ENCODE data around the gene ZBTB47.

The ZBTB47 gene

GRCh38 chr3:42682301-42683070 lies 29.0 kb downstream of the ZBTB47 start:
- no peak overlapping the region for H3K4me3 ChIP-seq (ENCODE audit: low read depth, low read length)
- H3K36me3 ChIP-seq (ENCODE audit: control insufficient read depth, insufficient read depth, low read length): no peaks in the 10 kb centered on the region
- no peaks in the 10 kb centered on the region for H3K4me1 ChIP-seq (ENCODE audit: control insufficient read depth, insufficient read depth, low read length)
- H3K27me3 ChIP-seq (ENCODE audit: control insufficient read depth, insufficient read depth, low read length): no peaks in the 10 kb centered on the region
- no peaks in the 10 kb centered on the region for H3K9me3 ChIP-seq (ENCODE audit: control insufficient read depth, insufficient read depth, low read length)
- no peak overlapping the region for H3K9ac ChIP-seq (ENCODE audit: low read depth, low read length)

DNA sequence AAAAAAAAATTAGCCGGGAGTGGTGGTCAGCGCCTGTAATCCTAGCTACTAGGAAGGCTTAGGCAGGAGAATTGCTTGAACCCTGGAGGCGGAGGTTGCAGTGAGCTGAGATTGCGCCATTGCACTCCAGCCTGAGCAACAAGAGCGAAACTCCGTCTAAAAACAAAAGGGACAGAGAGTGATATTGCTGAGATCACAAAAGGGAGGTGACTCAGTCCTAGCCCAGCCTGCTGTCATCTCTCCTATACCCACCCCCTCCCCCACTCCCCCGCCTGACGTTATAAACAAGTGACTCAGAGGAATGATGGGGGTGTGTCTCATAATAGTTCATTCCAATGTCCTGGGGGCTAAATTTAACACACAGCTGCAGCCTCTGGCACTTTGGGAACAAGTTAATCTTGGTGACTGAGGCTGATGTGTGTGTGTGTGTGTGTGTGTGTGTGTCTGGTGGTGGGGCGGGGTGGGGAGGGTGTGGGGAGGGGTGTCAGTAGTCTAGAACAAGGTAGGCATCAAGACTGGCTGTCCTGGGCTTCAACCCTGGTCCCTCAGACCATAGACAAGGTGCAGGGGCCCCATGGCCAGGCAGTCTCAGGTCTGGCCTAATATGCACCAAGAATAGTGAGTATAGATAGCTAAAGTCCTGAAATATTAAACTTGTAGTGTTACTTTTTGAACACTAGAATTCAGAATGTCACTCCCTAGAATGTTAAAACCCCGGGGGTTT lies 30.5 kb downstream of the ZBTB47 start:
- Histone ChIP-seq H3K4me3 (ENCODE audit: low read depth, low read length) (no peak overlapping the region), H3K27me3 (ENCODE audit: control insufficient read depth, insufficient read depth, low read length) (no peaks in the 10 kb centered on the region), H3K4me1 (ENCODE audit: control insufficient read depth, insufficient read depth, low read length) (no peaks in the 10 kb centered on the region), H3K36me3 (ENCODE audit: control insufficient read depth, insufficient read depth, low read length) (no peaks in the 10 kb centered on the region), H3K9me3 (ENCODE audit: control insufficient read depth, insufficient read depth, low read length) (no peaks in the 10 kb centered on the region), H3K9ac (ENCODE audit: low read depth, low read length) (no peak overlapping the region)

DNA sequence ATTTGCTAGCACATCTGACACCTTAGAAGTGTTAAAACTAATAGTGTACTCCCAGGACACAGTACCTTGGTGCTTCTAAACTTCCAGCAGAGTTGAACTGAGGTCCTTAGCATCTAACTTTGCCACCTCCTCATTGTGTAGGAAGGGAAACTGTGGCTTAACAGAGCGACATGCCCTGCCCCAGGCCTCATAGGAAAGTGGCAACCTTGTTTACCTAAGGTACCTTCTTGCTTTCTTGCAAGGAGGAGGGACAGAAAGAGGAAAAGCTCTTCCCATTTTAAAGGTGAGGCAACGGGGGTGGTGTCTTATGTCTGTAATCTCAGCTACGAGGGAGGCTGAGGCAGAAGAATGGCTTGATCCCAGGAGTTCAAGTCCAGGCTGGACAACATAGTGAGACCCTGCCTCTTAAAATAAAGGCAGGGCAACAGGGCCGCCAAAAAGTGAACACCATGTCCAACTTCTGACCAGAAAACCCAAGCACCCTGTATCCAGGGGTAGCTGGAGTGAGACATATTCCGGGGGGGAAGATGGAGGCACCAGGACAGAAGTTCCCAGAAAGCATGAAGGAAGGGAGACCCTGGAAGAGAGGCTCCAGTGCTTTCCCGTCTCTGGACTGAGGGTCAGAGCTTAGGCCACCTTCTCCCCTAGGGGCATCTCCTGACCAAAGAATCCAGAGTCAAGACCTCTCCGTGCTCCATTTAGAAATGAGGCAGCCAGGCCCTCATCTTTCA lies 31.3 kb downstream of the ZBTB47 start:
- H3K36me3 ChIP-seq (ENCODE audit: control insufficient read depth, insufficient read depth, low read length): no peaks in the 10 kb centered on the region
- H3K4me3 ChIP-seq (ENCODE audit: low read depth, low read length): no peak overlapping the region
- no peaks in the 10 kb centered on the region for H3K27me3 ChIP-seq (ENCODE audit: control insufficient read depth, insufficient read depth, low read length)
- no peaks in the 10 kb centered on the region for H3K9me3 ChIP-seq (ENCODE audit: control insufficient read depth, insufficient read depth, low read length)
- no peak overlapping the region for H3K9ac ChIP-seq (ENCODE audit: low read depth, low read length)
- H3K4me1 ChIP-seq (ENCODE audit: control insufficient read depth, insufficient read depth, low read length): peaks cover under 1% of the 10 kb centered on the region

GRCh38 chr3:42685363-42685881 lies 31.9 kb downstream of the ZBTB47 start, which contains the start of gene KLHL40:
Gene KLHL40 (plus strand): TSS chr3:42685537. CDS start chr3:42685619, 82 bp downstream.
- no peak within 1 kb of the TSS for H3K9ac ChIP-seq (ENCODE audit: low read depth, low read length)

DNA sequence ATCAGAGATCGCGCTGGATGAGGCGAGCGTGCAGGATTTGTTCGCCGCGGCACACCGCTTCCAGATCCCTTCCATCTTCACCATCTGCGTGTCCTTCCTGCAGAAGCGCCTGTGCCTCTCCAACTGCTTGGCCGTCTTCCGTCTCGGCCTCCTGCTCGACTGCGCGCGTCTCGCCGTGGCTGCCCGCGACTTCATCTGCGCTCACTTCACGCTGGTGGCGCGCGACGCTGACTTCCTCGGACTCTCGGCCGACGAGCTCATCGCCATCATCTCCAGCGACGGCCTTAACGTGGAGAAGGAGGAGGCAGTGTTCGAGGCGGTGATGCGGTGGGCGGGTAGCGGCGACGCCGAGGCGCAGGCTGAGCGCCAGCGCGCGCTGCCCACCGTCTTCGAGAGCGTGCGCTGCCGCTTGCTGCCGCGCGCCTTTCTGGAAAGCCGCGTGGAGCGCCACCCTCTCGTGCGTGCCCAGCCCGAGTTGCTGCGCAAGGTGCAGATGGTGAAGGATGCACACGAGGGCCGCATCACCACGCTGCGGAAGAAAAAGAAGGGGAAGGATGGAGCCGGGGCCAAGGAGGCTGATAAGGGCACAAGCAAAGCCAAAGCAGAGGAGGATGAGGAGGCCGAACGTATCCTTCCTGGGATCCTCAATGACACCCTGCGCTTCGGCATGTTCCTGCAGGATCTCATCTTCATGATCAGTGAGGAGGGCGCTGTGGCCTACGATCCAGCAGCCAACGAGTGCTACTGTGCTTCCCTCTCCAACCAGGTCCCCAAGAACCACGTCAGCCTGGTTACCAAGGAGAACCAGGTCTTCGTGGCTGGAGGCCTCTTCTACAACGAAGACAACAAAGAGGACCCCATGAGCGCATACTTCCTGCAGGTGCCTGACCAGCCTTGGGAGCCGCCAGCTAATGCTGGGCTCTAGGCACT lies 32.7 kb downstream of the ZBTB47 start:
- no peak overlapping the region for H3K4me3 ChIP-seq (ENCODE audit: low read depth, low read length)
- H3K9me3 ChIP-seq (ENCODE audit: control insufficient read depth, insufficient read depth, low read length): no peaks in the 10 kb centered on the region
- H3K9ac ChIP-seq (ENCODE audit: low read depth, low read length): no peak overlapping the region
- peaks cover 2% of the 10 kb centered on the region for H3K4me1 ChIP-seq (ENCODE audit: control insufficient read depth, insufficient read depth, low read length)
- H3K27me3 ChIP-seq (ENCODE audit: control insufficient read depth, insufficient read depth, low read length): no peaks in the 10 kb centered on the region
- H3K36me3 ChIP-seq (ENCODE audit: control insufficient read depth, insufficient read depth, low read length): no peaks in the 10 kb centered on the region

More at GRCh38 chr3:42685363-42685881, 31.9 kb downstream of the ZBTB47 start, which contains the start of gene KLHL40:
- Histone ChIP-seq H3K36me3 (ENCODE audit: control insufficient read depth, insufficient read depth, low read length) (no peaks in the 10 kb centered on the region), H3K9me3 (ENCODE audit: control insufficient read depth, insufficient read depth, low read length) (no peaks in the 10 kb centered on the region), H3K4me3 (ENCODE audit: low read depth, low read length) (no peak within 1 kb of the TSS), H3K4me1 (ENCODE audit: control insufficient read depth, insufficient read depth, low read length) (peaks cover 2% of the 10 kb centered on the region), H3K27me3 (ENCODE audit: control insufficient read depth, insufficient read depth, low read length) (no peaks in the 10 kb centered on the region)

DNA sequence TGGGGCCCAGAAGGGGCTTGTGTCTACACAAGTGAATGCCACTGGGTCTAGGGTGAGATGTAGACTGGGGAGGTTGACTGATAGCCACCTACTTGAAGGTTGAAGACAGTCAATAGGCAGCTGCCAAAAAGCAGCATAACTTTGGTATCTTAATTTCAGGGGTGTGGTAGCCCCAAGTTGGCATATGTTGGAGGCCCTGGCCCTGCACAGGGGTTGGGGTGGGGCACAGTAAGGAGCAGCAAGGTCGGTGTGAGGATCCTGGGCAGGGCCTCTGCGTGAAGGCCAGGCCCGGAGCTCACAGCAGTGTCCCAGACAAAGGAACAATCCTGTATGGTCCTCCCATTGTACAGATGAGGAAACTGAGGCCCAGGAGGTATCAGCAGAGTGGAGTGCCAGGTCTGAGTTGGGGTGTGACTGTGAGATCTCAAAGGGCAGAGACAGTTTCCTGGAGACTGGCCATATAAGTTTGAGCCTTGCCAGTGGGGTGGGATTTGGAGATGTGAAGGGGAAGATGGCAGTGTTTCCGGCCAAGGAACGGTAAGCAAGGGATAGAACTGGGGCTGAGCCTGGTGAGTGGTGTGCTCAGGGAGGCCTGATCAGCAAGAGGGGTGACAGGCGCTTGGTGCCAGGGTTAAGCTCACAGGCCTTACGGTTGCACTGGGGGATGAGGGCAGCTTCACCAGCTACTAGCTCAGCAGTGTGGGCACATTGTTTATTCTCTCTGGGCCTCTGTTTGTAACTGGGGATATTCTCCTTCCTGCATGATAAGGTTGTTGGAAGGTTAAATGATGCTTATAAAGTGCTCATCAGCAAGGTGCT lies 33.5 kb downstream of the ZBTB47 start:
- Histone ChIP-seq H3K4me3 (ENCODE audit: low read depth, low read length) (no peak overlapping the region), H3K36me3 (ENCODE audit: control insufficient read depth, insufficient read depth, low read length) (no peaks in the 10 kb centered on the region), H3K9me3 (ENCODE audit: control insufficient read depth, insufficient read depth, low read length) (no peaks in the 10 kb centered on the region), H3K4me1 (ENCODE audit: control insufficient read depth, insufficient read depth, low read length) (peaks cover 2% of the 10 kb centered on the region), H3K9ac (ENCODE audit: low read depth, low read length) (no peak overlapping the region), H3K27me3 (ENCODE audit: control insufficient read depth, insufficient read depth, low read length) (no peaks in the 10 kb centered on the region)

- peaks cover 2% of the 10 kb centered on the region for H3K4me1 ChIP-seq (ENCODE audit: control insufficient read depth, insufficient read depth, low read length)
- no peaks in the 10 kb centered on the region for H3K9me3 ChIP-seq (ENCODE audit: control insufficient read depth, insufficient read depth, low read length)
- H3K27me3 ChIP-seq (ENCODE audit: control insufficient read depth, insufficient read depth, low read length): no peaks in the 10 kb centered on the region
- H3K36me3 ChIP-seq (ENCODE audit: control insufficient read depth, insufficient read depth, low read length): no peaks in the 10 kb centered on the region
- H3K9ac ChIP-seq (ENCODE audit: low read depth, low read length): no peak overlapping the region
- H3K4me3 ChIP-seq (ENCODE audit: low read depth, low read length): no peak overlapping the region
These were observed 34.5 kb downstream of the ZBTB47 start for GRCh38 chr3:42688016-42688415.

GRCh38 chr3:42688487-42689420 lies 35.3 kb downstream of the ZBTB47 start:
- Histone ChIP-seq H3K4me3 (ENCODE audit: low read depth, low read length) (no peak overlapping the region), H3K4me1 (ENCODE audit: control insufficient read depth, insufficient read depth, low read length) (peaks cover 2% of the 10 kb centered on the region), H3K27me3 (ENCODE audit: control insufficient read depth, insufficient read depth, low read length) (no peaks in the 10 kb centered on the region), H3K36me3 (ENCODE audit: control insufficient read depth, insufficient read depth, low read length) (no peaks in the 10 kb centered on the region), H3K9ac (ENCODE audit: low read depth, low read length) (no peak overlapping the region), H3K9me3 (ENCODE audit: control insufficient read depth, insufficient read depth, low read length) (no peaks in the 10 kb centered on the region)

DNA sequence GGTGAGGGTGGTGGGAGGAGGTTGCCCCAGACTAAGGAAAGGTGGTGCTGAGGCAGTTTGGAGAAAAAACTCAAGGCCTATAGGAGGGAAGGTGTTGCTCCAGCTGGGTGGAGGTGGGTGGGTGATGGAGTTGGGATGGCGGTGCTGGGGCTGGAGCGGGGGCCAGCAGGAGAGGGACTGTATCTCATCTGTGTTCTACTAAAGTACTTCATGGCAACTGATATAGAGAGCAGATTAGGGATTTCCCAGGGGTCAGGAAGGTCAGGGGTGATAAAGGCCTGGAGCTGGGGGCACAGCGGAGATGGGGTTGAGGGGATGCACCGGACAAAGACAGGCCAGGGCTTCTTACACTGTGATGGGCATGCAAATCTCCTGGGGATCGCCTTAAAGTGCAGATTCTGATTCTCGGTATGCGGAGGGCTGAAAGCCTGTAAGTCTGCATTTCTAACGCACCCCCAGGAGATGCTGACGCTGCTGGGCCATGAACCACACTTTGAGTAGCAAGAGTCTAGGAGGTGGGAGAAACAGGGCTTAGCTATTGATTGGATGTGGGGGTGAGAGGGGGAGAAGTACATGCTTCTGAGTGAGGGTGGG lies 36.0 kb downstream of the ZBTB47 start:
- Histone ChIP-seq H3K9ac (ENCODE audit: low read depth, low read length) (no peak overlapping the region), H3K4me1 (ENCODE audit: control insufficient read depth, insufficient read depth, low read length) (peaks cover 2% of the 10 kb centered on the region), H3K4me3 (ENCODE audit: low read depth, low read length) (no peak overlapping the region), H3K9me3 (ENCODE audit: control insufficient read depth, insufficient read depth, low read length) (no peaks in the 10 kb centered on the region), H3K27me3 (ENCODE audit: control insufficient read depth, insufficient read depth, low read length) (no peaks in the 10 kb centered on the region), H3K36me3 (ENCODE audit: control insufficient read depth, insufficient read depth, low read length) (no peaks in the 10 kb centered on the region)
